ENCODE measurements around the gene ATP8B3.

- TF ChIP-seq POLR2A (IDR thresholded peaks at IDR 0.05) (no peak), CTCF (IDR thresholded peaks at IDR 0.05 in 4 of 5, conservative IDR thresholded peaks at IDR 0.05 in 1 of 5) (no peak)
These were observed 2.4 kb downstream of the ATP8B3 start for GRCh38 chr19:1809678-1810077.
